DND-41 (cell line): Measurements from ENCODE around the gene CCDC78.

Source experiments
- EZH2 ChIP-seq: IDR thresholded peaks from 3 replicates; pipeline ENCODE4 v1.6.1; 2012; ENCODE audit warnings: borderline replicate concordance, low read depth, mild to moderate bottlenecking, moderate library complexity, low read length, inconsistent platforms; ENCODE audit not compliant: severe bottlenecking
- TF ChIP-seq, protein P1 (sequence below): IDR thresholded peaks from 2 replicates; pipeline ENCODE4 v1.5.1; 2012; ENCODE audit warnings: borderline replicate concordance, low read length, moderate library complexity, mild to moderate bottlenecking; ENCODE audit not compliant: poor library complexity, severe bottlenecking; ENCODE audit errors: extremely low read depth

GRCh38 chr16:674214-674881, 51.9 kb downstream of the CCDC78 start:
- TF ChIP-seq, protein P1, sequence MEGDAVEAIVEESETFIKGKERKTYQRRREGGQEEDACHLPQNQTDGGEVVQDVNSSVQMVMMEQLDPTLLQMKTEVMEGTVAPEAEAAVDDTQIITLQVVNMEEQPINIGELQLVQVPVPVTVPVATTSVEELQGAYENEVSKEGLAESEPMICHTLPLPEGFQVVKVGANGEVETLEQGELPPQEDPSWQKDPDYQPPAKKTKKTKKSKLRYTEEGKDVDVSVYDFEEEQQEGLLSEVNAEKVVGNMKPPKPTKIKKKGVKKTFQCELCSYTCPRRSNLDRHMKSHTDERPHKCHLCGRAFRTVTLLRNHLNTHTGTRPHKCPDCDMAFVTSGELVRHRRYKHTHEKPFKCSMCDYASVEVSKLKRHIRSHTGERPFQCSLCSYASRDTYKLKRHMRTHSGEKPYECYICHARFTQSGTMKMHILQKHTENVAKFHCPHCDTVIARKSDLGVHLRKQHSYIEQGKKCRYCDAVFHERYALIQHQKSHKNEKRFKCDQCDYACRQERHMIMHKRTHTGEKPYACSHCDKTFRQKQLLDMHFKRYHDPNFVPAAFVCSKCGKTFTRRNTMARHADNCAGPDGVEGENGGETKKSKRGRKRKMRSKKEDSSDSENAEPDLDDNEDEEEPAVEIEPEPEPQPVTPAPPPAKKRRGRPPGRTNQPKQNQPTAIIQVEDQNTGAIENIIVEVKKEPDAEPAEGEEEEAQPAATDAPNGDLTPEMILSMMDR = no peak
- TF ChIP-seq EZH2 = no peak
